CD4-positive, alpha-beta T cell treated with Interleukin-10 for 1 hour (primary cell): ENCODE data around the gene SYDE2.
"Not testable (repeated sequence)": the region's sequence is repeated elsewhere in the genome, so short reads cannot be mapped to it uniquely, and the experiment has no call there.

Source experiments
- DNase-seq: peaks from one replicate; pipeline ENCODE4 v3.0.0-alpha.2; 2020

SYDE2 gene

GRCh38 chr1:85200463-85201339 is at the start of gene SYDE2:
Gene SYDE2 (minus strand): TSS chr1:85201016. CDS start chr1:85200996, 20 bp downstream.
- DNase-seq: peak; percentile 82

- not testable (repeated sequence) for DNase-seq
Measured at GRCh38 chr1:85249042-85249441, 48.2 kb upstream of the SYDE2 start.

- no peak for DNase-seq
Measured at GRCh38 chr1:85245891-85246290, 45.1 kb upstream of the SYDE2 start.

- no peak for DNase-seq
Measured at GRCh38 chr1:85245456-85245855, 44.6 kb upstream of the SYDE2 start.

- no peak for DNase-seq
Measured at GRCh38 chr1:85244271-85245061, 43.6 kb upstream of the SYDE2 start.

GRCh38 chr1:85243372-85243771 is 42.6 kb upstream of the SYDE2 start:
- no peak for DNase-seq

- no peak for DNase-seq
Measured at GRCh38 chr1:85240643-85241042, 39.8 kb upstream of the SYDE2 start.

- peak; percentile 32 for DNase-seq
Measured at GRCh38 chr1:85240174-85240601, 39.4 kb upstream of the SYDE2 start.

- no peak for DNase-seq
Measured at GRCh38 chr1:85237613-85238012, 36.8 kb upstream of the SYDE2 start.

- no peak for DNase-seq
Measured at GRCh38 chr1:85230305-85230977, 29.6 kb upstream of the SYDE2 start.

- no peak for DNase-seq
Measured at GRCh38 chr1:85229574-85230097, 28.8 kb upstream of the SYDE2 start.

GRCh38 chr1:85228972-85229371 is 28.2 kb upstream of the SYDE2 start:
- DNase-seq: no peak

- DNase-seq: no peak
Measured at GRCh38 chr1:85225624-85226380, 25.0 kb upstream of the SYDE2 start.

GRCh38 chr1:85224734-85225623 is 24.2 kb upstream of the SYDE2 start:
- no peak for DNase-seq

- no peak for DNase-seq
Measured at GRCh38 chr1:85224295-85224694, 23.5 kb upstream of the SYDE2 start.

- no peak for DNase-seq
Measured at GRCh38 chr1:85223334-85223733, 22.5 kb upstream of the SYDE2 start.

GRCh38 chr1:85220756-85221201 is 20.0 kb upstream of the SYDE2 start:
- no peak for DNase-seq

GRCh38 chr1:85219853-85220610 is 19.2 kb upstream of the SYDE2 start:
- no peak for DNase-seq

- DNase-seq: no peak
Measured at GRCh38 chr1:85216697-85217096, 15.9 kb upstream of the SYDE2 start.

GRCh38 chr1:85214654-85215053 is 13.8 kb upstream of the SYDE2 start:
- no peak for DNase-seq
